ENCODE measurements around the gene UBE3B.

- TF ChIP-seq, protein P1, sequence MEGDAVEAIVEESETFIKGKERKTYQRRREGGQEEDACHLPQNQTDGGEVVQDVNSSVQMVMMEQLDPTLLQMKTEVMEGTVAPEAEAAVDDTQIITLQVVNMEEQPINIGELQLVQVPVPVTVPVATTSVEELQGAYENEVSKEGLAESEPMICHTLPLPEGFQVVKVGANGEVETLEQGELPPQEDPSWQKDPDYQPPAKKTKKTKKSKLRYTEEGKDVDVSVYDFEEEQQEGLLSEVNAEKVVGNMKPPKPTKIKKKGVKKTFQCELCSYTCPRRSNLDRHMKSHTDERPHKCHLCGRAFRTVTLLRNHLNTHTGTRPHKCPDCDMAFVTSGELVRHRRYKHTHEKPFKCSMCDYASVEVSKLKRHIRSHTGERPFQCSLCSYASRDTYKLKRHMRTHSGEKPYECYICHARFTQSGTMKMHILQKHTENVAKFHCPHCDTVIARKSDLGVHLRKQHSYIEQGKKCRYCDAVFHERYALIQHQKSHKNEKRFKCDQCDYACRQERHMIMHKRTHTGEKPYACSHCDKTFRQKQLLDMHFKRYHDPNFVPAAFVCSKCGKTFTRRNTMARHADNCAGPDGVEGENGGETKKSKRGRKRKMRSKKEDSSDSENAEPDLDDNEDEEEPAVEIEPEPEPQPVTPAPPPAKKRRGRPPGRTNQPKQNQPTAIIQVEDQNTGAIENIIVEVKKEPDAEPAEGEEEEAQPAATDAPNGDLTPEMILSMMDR (IDR thresholded peaks at IDR 0.05) = no peak
- TF ChIP-seq POLR2A (IDR thresholded peaks at IDR 0.05) (no peak), EP300 (IDR thresholded peaks at IDR 0.05) (no peak)
These were observed 47.2 kb downstream of the UBE3B start for GRCh38 chr12:109524466-109525278.
